Panc1 (cell line): Measurements from ENCODE around the gene ERGIC2. TPM values are rescaled to one million over a fixed set of nuclear protein-coding genes. Genes with fewer than 3 reads are reported as not detected.

Source experiments
- ATAC-seq: fragments of 200-7000 bp; cut with Tn5 transposase; 2 replicates; pipeline ENCODE4 v1.9.1; 2020; ENCODE audit warnings: mild to moderate bottlenecking, moderate library complexity
- BruUV-seq: library from RNA; stranded (reverse); fragments of 400-500 nt; replicated peaks from 2 replicates; lab custom pipeline; 2021; lab: Mats Ljungman, UMichigan
- CTCF ChIA-PET: fragments of 300-600 bp; sonication (Branson Sonifier 250); formaldehyde crosslinking; loops from one replicate; lab custom pipeline; 2022; ENCODE audit warnings: antibody characterized with exemption; lab: Charles Lee
- POLR2A ChIA-PET: fragments of 300-600 bp; sonication (Branson Sonifier 250); formaldehyde crosslinking; loops from one replicate; lab custom pipeline; 2022; ENCODE audit warnings: antibody characterized with exemption; lab: Charles Lee
- DNase-seq: peaks from one replicate; pipeline ENCODE4 v3.0.0-alpha.2; 2010; ENCODE audit warnings: low read depth, low spot score
- H3K27ac ChIP-seq: 2 replicates; pipeline ENCODE4 v1.5.1; 2011; ENCODE audit warnings: mild to moderate bottlenecking, low read length, inconsistent platforms
- H3K27me3 ChIP-seq: fragments of 200-500 bp; sonication (Bioruptor generic); 2 replicates; pipeline ENCODE4 v1.6.0; 2014; ENCODE audit warnings: low read length, inconsistent platforms; ENCODE audit not compliant: control insufficient read depth, insufficient read depth
- H3K36me3 ChIP-seq: fragments of 200-500 bp; sonication (Bioruptor generic); 2 replicates; pipeline ENCODE4 v1.5.1; 2014; ENCODE audit warnings: inconsistent platforms, mild to moderate bottlenecking, low read length, moderate library complexity; ENCODE audit not compliant: control insufficient read depth, insufficient read depth
- H3K4me1 ChIP-seq: 2 replicates; pipeline ENCODE4 v1.5.1; 2011; ENCODE audit warnings: inconsistent platforms, mild to moderate bottlenecking, low read length, moderate library complexity; ENCODE audit not compliant: control insufficient read depth, insufficient read depth
- H3K4me3 ChIP-seq, 2 experiments: 2 replicates each; pipeline ENCODE4 v1.5.1; 2011 to 2012; ENCODE audit warnings: low read depth in 2 of 2, low read length in 2 of 2, mild to moderate bottlenecking in 2 of 2, inconsistent platforms in 1 of 2, moderate library complexity in 1 of 2
- H3K9me3 ChIP-seq: fragments of 200-500 bp; sonication (Bioruptor generic); 2 replicates; pipeline ENCODE4 v1.5.1; 2014; ENCODE audit warnings: low read depth, mild to moderate bottlenecking, inconsistent platforms, low read length, moderate library complexity; ENCODE audit not compliant: control insufficient read depth, insufficient read depth
- POLR2AphosphoS5 ChIP-seq: IDR thresholded peaks from 2 replicates; pipeline ENCODE4 v1.6.1; 2012; ENCODE audit warnings: mild to moderate bottlenecking, low read depth, low read length, moderate library complexity
- SIN3A ChIP-seq: IDR thresholded peaks from 2 replicates; pipeline ENCODE4 v1.6.1; 2012; ENCODE audit warnings: low read depth, mild to moderate bottlenecking, low read length, moderate library complexity, borderline replicate concordance; ENCODE audit not compliant: insufficient read depth
- TCF7L2 ChIP-seq: IDR thresholded peaks from 2 replicates; pipeline ENCODE4 v1.6.1; 2011; ENCODE audit warnings: mild to moderate bottlenecking, low read depth, low read length, inconsistent platforms
- in situ Hi-C: cut with HindIII; loops from 2 replicates; pipeline ENCODE4 v1.10.0; 2016; ENCODE audit warnings: low sequenced_read_pairs, low pct_unique_long_range_greater_than_20kb
- intact Hi-C: fragments of 100-400 bp; cut with micrococcal nuclease; formaldehyde crosslinking; loops from one replicate; pipeline ENCODE4 v1.10.0; 2022; ENCODE audit not compliant: unreplicated experiment
- total RNA-seq: library from RNA; stranded (reverse); gene quantifications from one replicate; pipeline ENCODE4 v1.2.1, GENCODE V29; 2021; ENCODE audit not compliant: unreplicated experiment
- TF ChIP-seq, protein P1 (sequence below), 2 experiments: IDR thresholded peaks; 2 replicates each; pipeline ENCODE4 v1.6.1; 2011 to 2012; ENCODE audit warnings: low read depth in 2 of 2, control low read depth in 1 of 2, low read length in 1 of 2, mild to moderate bottlenecking in 1 of 2, moderate library complexity in 1 of 2; ENCODE audit not compliant: insufficient read depth in 1 of 2
- TF ChIP-seq, protein P2 (sequence below): fragments of 450-650 bp; IDR thresholded peaks from 2 replicates; pipeline ENCODE4 v1.5.1; 2017; ENCODE audit warnings: mild to moderate bottlenecking

Gene ERGIC2
- total RNA-seq, 1 experiment from 2014 or later, result 90.2 TPM

DNA sequence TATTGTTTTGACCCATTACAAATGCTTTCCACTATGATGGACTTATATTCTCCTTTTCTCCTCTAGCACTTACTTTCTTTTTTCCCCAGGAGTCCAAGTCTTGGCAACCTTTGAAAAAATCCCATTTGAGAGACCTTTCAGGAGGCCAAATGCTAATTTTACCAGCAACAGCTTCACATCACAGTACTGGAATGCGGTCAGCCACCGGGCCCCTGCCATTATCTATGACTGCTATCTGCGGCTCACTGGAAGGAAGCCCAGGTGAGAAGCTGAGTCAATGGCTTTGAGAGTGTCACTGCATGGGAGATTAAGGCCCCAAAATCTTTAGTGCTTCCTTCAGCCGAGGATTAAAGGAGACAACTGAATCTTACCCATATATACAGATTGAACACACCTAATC, 64.2 kb downstream of the ERGIC2 start:
- Histone ChIP-seq H3K4me3 (no peak overlapping the region), H3K27me3 (no peaks in the 10 kb centered on the region), H3K27ac (no peak overlapping the region), H3K9me3 (no peaks in the 10 kb centered on the region), H3K4me1 (no peaks in the 10 kb centered on the region), H3K36me3 (no peaks in the 10 kb centered on the region)
- in situ Hi-C loops (no loop called here), intact Hi-C loops (loop anchor here (5.0 kb wide), 2 partner anchors 229 to 244 kb away; no protein-coding TSS in a partner anchor)
- no peak for ATAC-seq
- BruUV-seq, result no TSS peak
- CTCF ChIA-PET, result interaction anchor here (0.5 kb wide), 1 partner anchor 96 kb away, joined by 3 read pairs; no protein-coding TSS in a partner anchor
- no peak for DNase-seq
- POLR2A ChIA-PET, result no interaction called here
- TF ChIP-seq, protein P1, sequence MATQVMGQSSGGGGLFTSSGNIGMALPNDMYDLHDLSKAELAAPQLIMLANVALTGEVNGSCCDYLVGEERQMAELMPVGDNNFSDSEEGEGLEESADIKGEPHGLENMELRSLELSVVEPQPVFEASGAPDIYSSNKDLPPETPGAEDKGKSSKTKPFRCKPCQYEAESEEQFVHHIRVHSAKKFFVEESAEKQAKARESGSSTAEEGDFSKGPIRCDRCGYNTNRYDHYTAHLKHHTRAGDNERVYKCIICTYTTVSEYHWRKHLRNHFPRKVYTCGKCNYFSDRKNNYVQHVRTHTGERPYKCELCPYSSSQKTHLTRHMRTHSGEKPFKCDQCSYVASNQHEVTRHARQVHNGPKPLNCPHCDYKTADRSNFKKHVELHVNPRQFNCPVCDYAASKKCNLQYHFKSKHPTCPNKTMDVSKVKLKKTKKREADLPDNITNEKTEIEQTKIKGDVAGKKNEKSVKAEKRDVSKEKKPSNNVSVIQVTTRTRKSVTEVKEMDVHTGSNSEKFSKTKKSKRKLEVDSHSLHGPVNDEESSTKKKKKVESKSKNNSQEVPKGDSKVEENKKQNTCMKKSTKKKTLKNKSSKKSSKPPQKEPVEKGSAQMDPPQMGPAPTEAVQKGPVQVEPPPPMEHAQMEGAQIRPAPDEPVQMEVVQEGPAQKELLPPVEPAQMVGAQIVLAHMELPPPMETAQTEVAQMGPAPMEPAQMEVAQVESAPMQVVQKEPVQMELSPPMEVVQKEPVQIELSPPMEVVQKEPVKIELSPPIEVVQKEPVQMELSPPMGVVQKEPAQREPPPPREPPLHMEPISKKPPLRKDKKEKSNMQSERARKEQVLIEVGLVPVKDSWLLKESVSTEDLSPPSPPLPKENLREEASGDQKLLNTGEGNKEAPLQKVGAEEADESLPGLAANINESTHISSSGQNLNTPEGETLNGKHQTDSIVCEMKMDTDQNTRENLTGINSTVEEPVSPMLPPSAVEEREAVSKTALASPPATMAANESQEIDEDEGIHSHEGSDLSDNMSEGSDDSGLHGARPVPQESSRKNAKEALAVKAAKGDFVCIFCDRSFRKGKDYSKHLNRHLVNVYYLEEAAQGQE (IDR thresholded peaks at IDR 0.05; ENCODE audit: insufficient read depth in 1 of 2, low read depth in 2 of 2, low read length in 1 of 2), result no peak
- TF ChIP-seq TCF7L2 (no peak), SIN3A (no peak)
- TF ChIP-seq, protein P2, sequence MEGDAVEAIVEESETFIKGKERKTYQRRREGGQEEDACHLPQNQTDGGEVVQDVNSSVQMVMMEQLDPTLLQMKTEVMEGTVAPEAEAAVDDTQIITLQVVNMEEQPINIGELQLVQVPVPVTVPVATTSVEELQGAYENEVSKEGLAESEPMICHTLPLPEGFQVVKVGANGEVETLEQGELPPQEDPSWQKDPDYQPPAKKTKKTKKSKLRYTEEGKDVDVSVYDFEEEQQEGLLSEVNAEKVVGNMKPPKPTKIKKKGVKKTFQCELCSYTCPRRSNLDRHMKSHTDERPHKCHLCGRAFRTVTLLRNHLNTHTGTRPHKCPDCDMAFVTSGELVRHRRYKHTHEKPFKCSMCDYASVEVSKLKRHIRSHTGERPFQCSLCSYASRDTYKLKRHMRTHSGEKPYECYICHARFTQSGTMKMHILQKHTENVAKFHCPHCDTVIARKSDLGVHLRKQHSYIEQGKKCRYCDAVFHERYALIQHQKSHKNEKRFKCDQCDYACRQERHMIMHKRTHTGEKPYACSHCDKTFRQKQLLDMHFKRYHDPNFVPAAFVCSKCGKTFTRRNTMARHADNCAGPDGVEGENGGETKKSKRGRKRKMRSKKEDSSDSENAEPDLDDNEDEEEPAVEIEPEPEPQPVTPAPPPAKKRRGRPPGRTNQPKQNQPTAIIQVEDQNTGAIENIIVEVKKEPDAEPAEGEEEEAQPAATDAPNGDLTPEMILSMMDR, result no peak

DNA sequence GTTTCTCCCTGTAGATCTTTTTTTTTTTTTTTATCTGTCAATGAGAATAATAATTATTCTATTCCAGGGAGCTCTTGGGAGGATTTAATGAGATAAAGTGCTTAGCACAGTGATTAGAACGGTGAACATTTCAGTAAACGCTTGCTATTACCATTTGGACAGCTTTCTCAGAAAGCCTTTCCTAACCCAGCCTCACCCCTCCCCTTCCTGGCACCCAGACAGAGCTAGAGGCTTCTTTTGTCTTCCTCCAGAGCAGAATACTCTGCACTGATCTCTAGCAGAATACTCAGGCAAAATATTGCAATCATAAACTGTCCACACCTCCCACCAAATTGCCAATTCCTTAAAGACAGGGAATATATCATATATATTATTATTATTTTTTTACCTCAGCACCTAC, 66.6 kb downstream of the ERGIC2 start:
- no peaks in the 10 kb centered on the region for H3K27me3 ChIP-seq
- no TSS peak for BruUV-seq
- TF ChIP-seq POLR2AphosphoS5, result no peak
- TF ChIP-seq, protein P2, result no peak
- no peak for TF ChIP-seq SIN3A
- TF ChIP-seq TCF7L2, result no peak
- TF ChIP-seq, protein P1 (IDR thresholded peaks at IDR 0.05; ENCODE audit: insufficient read depth in 1 of 2, low read depth in 2 of 2, low read length in 1 of 2), result no peak
- no peaks in the 10 kb centered on the region for H3K9me3 ChIP-seq
- no peaks in the 10 kb centered on the region for H3K4me1 ChIP-seq
- no peaks in the 10 kb centered on the region for H3K36me3 ChIP-seq
- H3K27ac ChIP-seq, result no peak overlapping the region
- H3K4me3 ChIP-seq, result no peak overlapping the region
- ChIA-PET CTCF (no interaction called here), POLR2A (no interaction called here)
- no peak for DNase-seq
- in situ Hi-C loops, result no loop called here
- intact Hi-C loops, result no loop called here
- no peak for ATAC-seq
